GM10266 (cell line): ENCODE data around the gene ZDHHC14.
"Not testable (repeated sequence)": the region's sequence is repeated elsewhere in the genome, so short reads cannot be mapped to it uniquely, and the experiment has no call there.

ENCODE experiments used
- DNase-seq: peaks from one replicate; pipeline ENCODE4 v3.0.0; 2012; ENCODE audit errors: extremely low spot score
- TF ChIP-seq, protein P1 (sequence below): IDR thresholded peaks from 2 replicates; pipeline ENCODE4 v1.5.1; 2012; ENCODE audit warnings: mild to moderate bottlenecking, low read depth; ENCODE audit not compliant: control insufficient read depth, insufficient read depth; ENCODE audit errors: missing control alignments

Gene ZDHHC14

DNA sequence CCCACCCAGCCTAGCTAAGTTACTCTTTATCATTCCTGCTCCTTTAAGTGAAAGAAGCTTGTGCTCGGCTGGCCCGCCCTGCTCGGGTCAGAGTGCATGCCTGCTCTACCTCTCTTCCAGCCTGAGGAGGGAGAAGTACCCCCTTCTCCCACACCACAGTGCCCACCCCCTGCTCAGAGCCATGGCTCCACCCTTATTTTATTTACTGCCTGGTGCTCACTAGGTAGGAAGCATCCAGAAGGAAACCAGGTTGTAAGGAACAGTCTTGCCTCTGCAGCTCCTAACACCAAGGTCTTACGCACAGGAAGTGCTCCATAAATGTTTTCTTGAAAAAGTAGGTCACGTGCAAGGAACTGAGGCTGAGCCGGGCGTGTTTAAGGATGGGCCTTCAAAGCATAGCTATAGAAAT is 336.4 kb downstream of the ZDHHC14 start:
- no peak for DNase-seq
- TF ChIP-seq, protein P1, sequence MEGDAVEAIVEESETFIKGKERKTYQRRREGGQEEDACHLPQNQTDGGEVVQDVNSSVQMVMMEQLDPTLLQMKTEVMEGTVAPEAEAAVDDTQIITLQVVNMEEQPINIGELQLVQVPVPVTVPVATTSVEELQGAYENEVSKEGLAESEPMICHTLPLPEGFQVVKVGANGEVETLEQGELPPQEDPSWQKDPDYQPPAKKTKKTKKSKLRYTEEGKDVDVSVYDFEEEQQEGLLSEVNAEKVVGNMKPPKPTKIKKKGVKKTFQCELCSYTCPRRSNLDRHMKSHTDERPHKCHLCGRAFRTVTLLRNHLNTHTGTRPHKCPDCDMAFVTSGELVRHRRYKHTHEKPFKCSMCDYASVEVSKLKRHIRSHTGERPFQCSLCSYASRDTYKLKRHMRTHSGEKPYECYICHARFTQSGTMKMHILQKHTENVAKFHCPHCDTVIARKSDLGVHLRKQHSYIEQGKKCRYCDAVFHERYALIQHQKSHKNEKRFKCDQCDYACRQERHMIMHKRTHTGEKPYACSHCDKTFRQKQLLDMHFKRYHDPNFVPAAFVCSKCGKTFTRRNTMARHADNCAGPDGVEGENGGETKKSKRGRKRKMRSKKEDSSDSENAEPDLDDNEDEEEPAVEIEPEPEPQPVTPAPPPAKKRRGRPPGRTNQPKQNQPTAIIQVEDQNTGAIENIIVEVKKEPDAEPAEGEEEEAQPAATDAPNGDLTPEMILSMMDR = no peak

DNA sequence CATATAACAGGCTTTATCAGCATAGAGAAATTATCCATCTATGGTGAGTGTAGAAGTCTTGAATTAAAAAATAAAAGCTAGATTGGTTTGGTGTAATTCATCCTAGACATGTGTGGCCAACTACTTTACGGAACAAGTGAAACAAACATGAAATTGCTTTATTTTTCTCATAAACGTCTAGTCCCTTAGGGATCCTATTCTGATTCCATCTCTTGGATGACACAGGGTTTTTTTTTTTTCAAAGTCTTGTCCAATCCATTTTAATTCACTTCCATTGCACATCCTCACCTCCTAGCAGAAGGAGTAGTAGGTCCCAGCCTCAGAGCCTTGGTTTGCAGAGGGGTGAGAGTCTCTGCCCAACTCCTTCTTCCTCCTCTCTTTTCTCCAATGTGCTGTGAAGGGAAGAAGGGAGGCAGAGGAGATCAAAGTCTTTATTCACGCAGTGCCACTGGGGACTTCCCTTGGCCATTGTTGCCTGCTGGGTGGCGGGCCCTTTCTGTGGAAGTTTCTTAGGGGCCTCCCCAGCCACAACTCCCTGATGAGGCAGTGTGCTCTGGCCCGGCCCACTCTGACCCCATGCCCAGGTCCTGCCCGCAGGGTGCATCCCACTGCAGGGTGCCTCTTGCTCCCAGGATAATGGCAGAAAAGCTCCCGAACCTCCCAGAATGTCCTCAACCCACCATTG is 337.7 kb downstream of the ZDHHC14 start:
- TF ChIP-seq, protein P1 = no peak
- no peak for DNase-seq

DNA sequence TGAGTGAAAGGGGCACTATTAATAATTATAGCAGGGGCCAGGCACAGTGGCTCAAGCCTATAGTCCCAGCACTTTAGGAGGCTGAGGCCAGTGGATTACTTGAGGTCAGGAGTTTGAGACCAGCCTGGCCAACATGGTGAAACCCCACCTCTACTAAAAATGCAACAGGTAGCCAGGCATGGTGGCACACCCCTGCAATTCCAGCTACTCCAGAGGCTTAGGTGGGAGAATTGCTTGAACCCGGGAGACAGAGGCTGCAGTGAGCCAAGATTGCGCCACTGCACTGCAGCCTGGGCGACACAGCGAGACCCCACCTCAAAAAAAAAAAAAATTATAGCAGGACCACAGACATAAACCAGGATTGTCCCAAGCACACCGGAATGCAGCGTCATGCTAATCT is 340.0 kb downstream of the ZDHHC14 start:
- not testable (repeated sequence) for DNase-seq

DNA sequence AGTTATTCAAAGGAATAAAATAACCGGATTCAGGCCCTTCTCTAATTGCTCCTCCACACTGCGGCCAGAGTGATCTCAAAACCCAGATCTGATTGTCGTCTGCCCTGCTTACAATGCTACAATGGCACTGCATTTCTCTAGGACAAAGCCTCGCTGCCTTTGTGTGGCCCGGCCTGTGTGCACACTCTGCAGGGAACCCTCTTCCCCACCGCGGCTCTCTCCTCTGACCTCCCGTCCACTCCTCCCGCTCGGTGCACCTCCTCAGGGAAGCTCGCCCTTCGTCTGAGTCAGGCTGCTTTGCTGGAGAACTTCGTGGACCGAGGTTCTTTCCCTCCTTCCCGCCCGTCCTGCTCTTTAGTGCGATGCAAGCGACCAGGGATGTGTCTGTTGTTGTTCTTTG is 340.4 kb downstream of the ZDHHC14 start:
- DNase-seq = no peak
- TF ChIP-seq, protein P1 = no peak

DNA sequence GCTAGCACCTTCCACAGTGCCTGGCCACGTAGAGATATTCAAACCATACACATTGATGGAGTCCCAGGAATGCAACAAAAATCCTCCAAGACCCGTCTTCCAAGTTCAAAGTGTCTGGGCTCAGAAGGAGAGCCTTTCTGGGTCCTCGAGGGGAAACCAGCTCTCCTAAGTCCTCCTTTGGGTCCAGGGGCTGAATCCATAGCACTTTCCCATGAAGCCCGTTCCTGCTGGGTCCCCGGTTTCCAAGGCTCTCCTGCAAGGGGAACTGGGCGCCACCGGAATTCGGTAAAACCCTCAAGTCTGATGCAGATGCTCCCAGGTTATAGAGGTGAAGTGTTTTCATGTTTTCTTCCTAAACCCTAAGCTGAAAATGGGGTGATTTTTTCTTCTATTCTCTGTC is 340.8 kb downstream of the ZDHHC14 start:
- TF ChIP-seq, protein P1 = no peak
- DNase-seq = no peak

DNA sequence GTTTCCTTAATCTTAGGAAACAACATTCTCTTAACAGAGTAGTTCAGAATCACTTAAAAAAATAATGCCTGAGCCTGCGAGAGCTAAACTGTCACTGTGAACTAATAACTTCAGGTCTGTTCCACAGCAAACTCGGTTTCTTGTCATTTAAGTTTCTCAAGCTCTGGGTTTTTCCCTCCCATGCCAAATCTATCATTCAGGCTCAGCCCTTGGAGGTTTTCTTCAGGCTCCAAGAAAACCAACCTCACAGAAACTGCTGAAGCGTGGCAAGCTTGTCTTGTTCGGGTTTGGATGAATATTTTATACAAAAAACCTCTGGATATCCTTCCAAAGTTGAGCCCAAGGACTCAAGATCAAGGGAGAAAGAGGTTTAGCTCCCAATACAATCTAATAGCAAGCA is 342.4 kb downstream of the ZDHHC14 start:
- DNase-seq = no peak
- TF ChIP-seq, protein P1 = no peak

DNA sequence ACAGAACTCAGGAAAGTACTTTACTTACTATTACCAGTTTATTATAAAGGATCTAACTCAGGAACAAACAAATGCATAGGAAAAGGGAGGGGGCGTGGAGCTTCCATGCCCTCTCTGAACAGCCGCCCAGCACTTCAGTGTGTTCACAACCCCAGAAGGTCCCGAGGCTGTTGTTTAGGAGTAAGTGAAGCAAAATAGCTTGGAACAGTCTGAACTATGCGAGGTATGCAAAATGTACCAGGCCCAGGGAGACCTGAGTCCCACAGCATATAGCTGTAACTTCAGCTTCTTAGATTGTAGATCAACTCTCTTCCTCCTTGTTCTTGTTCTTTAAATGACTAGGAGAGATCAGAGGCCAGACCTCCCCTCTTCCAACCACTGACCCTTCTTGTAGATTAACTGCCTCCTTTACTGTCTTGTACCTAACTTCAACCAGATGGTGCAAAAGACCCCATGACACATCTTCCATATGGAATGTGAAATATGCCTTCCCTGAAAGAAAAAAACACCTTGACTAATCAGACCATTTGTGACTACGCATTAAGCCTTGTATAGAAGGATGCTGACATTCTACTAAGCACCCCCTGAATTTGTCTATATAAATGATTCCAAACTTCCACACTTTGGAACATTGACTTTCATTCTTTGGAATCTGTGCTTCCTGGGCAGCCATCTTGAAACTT is 343.3 kb downstream of the ZDHHC14 start:
- DNase-seq = no peak
- TF ChIP-seq, protein P1 = no peak
